Duodenal mucosa (tissue), 2 donors: Measurements from ENCODE around the gene TAF15.
A peak's percentile ranks its signal among the peaks of the same experiment; 100 is the strongest.

Experiments
- H3K27ac ChIP-seq: one replicate; pipeline ENCODE4 v1.7.0; 2013; ENCODE audit warnings: low read depth, low read length
- H3K27me3 ChIP-seq, 2 donors: one replicate each; pipeline ENCODE4 v1.7.0; 2013; ENCODE audit warnings: low read length in 2 of 2, control low read depth in 1 of 2; ENCODE audit not compliant: insufficient read depth in 2 of 2, control insufficient read depth in 1 of 2
- H3K36me3 ChIP-seq, 2 donors: one replicate each; pipeline ENCODE4 v1.7.0; 2013; ENCODE audit warnings: low read length in 2 of 2, control low read depth in 1 of 2; ENCODE audit not compliant: insufficient read depth in 2 of 2, control insufficient read depth in 1 of 2
- H3K4me1 ChIP-seq, 2 donors: one replicate each; pipeline ENCODE4 v1.7.0; 2013; ENCODE audit warnings: low read length in 2 of 2, control low read depth in 1 of 2; ENCODE audit not compliant: insufficient read depth in 2 of 2, control insufficient read depth in 1 of 2
- H3K4me3 ChIP-seq, 2 donors: one replicate each; pipeline ENCODE4 v1.7.0; 2013; ENCODE audit warnings: low read length in 2 of 2, low read depth in 1 of 2
- H3K9ac ChIP-seq, 2 donors: one replicate each; pipeline ENCODE4 v1.7.0; 2013; ENCODE audit warnings: low read length in 2 of 2, low read depth in 1 of 2
- H3K9me3 ChIP-seq, 2 donors: one replicate each; pipeline ENCODE4 v1.7.0; 2013; ENCODE audit warnings: low read length in 2 of 2, control low read depth in 1 of 2; ENCODE audit not compliant: control insufficient read depth in 1 of 2

Gene TAF15

DNA sequence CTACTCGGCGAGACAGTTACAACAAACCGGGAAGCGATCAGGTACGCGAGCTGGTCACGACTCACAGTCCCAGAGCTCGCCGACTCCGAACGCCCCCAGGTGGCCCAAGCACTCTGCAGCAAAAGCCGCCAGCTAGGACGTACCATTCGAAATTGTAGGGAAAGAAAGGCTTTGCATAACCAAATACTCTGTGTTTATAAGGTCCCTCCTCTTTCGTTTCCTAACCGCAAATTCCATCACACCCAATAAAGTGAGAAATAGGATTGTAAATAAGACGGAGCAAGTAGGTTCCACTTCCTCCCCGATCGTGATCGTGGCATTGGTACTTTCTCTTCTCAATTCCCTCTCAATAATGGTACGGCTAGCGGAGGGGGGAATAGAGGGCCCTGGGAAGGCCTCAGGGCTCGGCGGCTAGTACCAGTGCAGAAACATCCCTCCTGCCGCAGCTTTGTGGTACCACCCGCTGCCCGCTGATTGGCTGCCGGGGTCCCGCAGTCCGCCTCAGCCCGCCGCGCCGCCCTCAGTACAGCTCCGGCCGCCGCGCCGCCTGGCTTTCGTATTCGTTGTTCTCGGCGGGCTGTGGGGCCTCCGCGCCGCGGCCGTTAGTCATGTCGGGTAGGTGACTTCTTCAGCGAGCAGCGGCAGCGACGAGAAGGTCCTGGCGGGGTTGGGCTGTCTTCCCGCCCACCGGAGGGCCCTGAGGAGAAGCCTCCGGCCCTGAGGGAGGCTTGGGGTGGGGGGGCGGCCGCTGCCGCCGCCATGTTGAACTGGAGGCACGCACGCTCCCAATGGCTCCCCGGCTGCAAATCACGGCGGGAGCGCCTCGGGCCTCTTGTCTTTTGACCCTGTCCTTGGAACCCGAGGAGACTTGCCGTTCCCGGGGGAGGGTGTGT lies at the start of gene TAF15:
Gene TAF15, plus strand, starts transcription at position 523 of the 893 bp plus-strand sequence. Its CDS starts 86 bp downstream, at position 609.
- peak within 1 kb of the TSS; percentile 68 to 82 for H3K9ac ChIP-seq
- peaks cover 24 to 28% of the 10 kb centered on the region in 2 donors for H3K4me1 ChIP-seq
- H3K27ac ChIP-seq = peak within 1 kb of the TSS; percentile 95
- H3K27me3 ChIP-seq = no peaks in the 10 kb centered on the region
- H3K36me3 ChIP-seq = no peaks in the 10 kb centered on the region
- no peaks in the 10 kb centered on the region for H3K9me3 ChIP-seq
- H3K4me3 ChIP-seq = peak within 1 kb of the TSS; percentile 87 to 96

DNA sequence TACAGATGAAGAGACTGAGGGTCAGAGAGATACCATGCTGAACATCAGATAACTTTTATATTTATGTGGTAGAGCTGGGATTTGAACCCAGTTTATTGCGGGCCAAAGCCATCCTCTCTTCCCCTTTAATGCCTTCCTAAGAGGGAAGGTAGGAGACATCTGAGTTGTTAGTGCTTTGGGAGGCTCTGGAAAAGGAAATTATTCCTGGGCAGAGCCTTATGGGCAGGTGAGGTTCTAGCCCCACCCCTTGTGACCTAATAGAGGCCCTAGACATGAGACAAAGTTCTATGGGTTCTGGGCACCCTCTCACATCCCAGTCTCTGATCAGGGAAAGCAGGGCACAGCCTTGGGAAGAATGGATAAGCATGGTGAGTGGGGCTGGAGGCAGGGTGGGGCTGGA lies 48.7 kb upstream of the TAF15 start, which contains the start of gene C17orf50:
Gene C17orf50, plus strand, starts transcription at position 301 of the 400 bp plus-strand sequence. Its CDS starts 55 bp downstream, at position 356.
- Histone ChIP-seq H3K27me3 (no peaks in the 10 kb centered on the region), H3K4me3 (no peak within 1 kb of the TSS), H3K36me3 (no peaks in the 10 kb centered on the region), H3K9ac (no peak within 1 kb of the TSS), H3K9me3 (no peaks in the 10 kb centered on the region), H3K4me1 (peaks cover 4 to 7% of the 10 kb centered on the region in 2 donors), H3K27ac (no peak within 1 kb of the TSS)

- Histone ChIP-seq H3K9me3 (no peaks in the 10 kb centered on the region), H3K27ac (no peak overlapping the region), H3K4me1 (peaks cover 4 to 7% of the 10 kb centered on the region in 2 donors), H3K36me3 (no peaks in the 10 kb centered on the region), H3K4me3 (no peak overlapping the region), H3K9ac (no peak overlapping the region), H3K27me3 (no peaks in the 10 kb centered on the region)
Measured at GRCh38 chr17:35761601-35762000, 47.7 kb upstream of the TAF15 start.

GRCh38 chr17:35763767-35764122 lies 45.5 kb upstream of the TAF15 start:
- no peak overlapping the region for H3K27ac ChIP-seq
- H3K9ac ChIP-seq = peak overlapping the region in 1 of 2 donors; percentile 51
- peaks cover 15 to 18% of the 10 kb centered on the region in 2 donors for H3K4me1 ChIP-seq
- H3K9me3 ChIP-seq = no peaks in the 10 kb centered on the region
- no peaks in the 10 kb centered on the region for H3K27me3 ChIP-seq
- no peaks in the 10 kb centered on the region for H3K36me3 ChIP-seq
- peak overlapping the region; percentile 72 for H3K4me3 ChIP-seq

DNA sequence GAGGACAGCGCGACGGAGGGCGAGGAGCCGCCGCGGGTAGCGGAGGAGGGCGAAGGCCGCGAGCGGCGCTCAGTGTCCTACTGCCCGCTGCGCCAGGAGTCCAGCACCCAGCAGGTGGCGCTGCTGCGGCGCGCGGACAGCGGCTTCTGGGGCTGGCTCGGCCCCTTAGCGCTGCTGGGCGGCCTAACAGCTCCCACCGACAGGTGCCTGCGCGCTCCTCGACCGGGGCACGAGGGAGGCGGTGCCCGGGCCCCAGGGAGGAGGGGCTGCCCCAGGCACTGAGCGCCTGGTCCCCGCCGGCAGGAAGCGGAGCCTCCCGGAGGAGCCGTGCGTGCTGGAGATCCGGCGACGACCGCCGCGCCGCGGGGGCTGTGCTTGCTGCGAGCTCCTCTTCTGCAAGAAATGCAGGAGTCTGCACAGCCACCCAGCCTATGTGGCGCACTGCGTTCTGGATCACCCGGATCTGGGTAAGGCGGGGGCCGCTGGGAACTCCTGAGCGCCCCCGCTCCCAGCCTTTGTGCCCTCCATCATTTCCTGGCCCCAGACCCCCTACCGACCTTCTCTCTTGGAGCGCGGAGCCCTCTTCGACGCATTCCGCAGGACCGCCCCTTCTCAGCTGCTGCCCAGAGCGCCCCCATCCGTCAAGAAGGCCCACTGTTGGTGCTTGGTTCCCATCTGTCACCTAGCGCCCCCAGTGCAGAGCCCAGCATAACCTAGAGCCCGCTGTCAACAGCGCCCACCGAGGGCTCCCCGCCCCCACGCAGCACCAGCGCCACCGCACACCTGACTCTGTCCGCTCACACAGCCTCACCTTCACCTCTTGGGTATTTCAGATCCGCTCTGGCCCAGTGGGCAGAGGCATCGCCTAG lies 44.9 kb upstream of the TAF15 start:
- peak overlapping the region; percentile 42 to 56 for H3K9ac ChIP-seq
- H3K27ac ChIP-seq = no peak overlapping the region
- H3K4me1 ChIP-seq = peaks cover 21 to 24% of the 10 kb centered on the region in 2 donors
- H3K27me3 ChIP-seq = no peaks in the 10 kb centered on the region
- no peaks in the 10 kb centered on the region for H3K9me3 ChIP-seq
- peak overlapping the region; percentile 72 for H3K4me3 ChIP-seq
- no peaks in the 10 kb centered on the region for H3K36me3 ChIP-seq

DNA sequence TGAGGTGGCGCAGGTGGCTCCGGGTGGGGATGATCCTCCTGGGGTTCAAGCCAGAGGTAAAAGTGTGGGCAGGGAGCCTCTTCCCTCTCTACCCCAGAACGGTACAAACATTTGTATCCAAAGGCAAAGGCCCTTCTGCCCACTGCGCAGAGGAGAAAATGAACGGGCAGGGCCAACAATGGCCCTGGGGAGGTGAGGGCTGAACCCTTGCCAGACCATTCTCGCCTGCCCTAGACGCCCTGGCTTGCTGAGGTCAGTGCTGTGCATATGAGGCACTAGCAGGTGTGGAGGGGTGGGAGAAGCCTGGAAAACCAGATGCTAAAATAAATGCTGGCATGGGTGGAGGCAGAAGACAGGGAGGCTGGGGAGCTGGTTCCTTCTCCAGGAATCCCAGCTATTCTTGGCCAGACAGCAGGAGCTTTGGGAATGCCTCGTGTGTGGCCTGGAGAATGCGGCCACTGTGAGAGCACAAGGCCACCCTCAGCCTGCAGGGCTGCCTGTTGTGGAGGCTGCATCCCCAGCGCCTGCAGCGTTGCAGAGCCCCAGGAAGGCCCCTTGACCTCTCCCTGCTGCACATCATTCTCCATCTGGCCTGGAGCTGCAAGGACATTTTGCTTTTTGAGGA lies 44.1 kb upstream of the TAF15 start:
- peak overlapping the region in 1 of 2 donors; percentile 72 for H3K4me3 ChIP-seq
- no peaks in the 10 kb centered on the region for H3K27me3 ChIP-seq

GRCh38 chr17:35765756-35766488 lies 43.4 kb upstream of the TAF15 start:
- Histone ChIP-seq H3K9me3 (no peaks in the 10 kb centered on the region), H3K9ac (no peak overlapping the region), H3K4me3 (no peak overlapping the region), H3K36me3 (no peaks in the 10 kb centered on the region), H3K4me1 (peaks cover 23 to 29% of the 10 kb centered on the region in 2 donors), H3K27me3 (no peaks in the 10 kb centered on the region), H3K27ac (no peak overlapping the region)

More for the DNA sequence above, 44.1 kb upstream of the TAF15 start:
- Histone ChIP-seq H3K9me3 (no peaks in the 10 kb centered on the region), H3K27ac (no peak overlapping the region), H3K36me3 (no peaks in the 10 kb centered on the region), H3K4me1 (peaks cover 23 to 29% of the 10 kb centered on the region in 2 donors), H3K9ac (no peak overlapping the region)

DNA sequence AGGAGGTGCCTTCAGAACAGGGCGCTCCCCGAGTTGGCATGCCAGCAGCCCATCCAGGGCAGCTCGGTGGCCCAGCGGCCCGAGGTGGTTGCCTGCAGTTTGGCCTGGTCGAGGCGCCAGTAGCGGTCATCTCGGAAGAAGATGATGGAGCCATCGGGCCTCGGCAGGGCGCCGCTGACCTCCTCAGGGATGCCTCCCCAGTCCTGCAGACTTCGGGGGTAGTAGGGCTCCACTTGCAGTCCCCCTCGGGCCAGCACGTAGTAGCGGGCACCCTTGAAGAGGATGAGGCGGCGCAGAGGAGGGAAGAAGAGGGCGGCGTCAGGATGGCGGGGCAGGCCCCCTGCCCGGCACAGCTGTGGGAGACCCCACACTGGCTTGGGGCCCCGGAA lies 42.8 kb upstream of the TAF15 start:
- H3K4me3 ChIP-seq = no peak overlapping the region
- no peaks in the 10 kb centered on the region for H3K36me3 ChIP-seq
- H3K27ac ChIP-seq = no peak overlapping the region
- no peaks in the 10 kb centered on the region for H3K9me3 ChIP-seq
- H3K9ac ChIP-seq = no peak overlapping the region
- H3K27me3 ChIP-seq = no peaks in the 10 kb centered on the region
- H3K4me1 ChIP-seq = peaks cover 23 to 29% of the 10 kb centered on the region in 2 donors

- H3K9me3 ChIP-seq = no peaks in the 10 kb centered on the region
- H3K27me3 ChIP-seq = no peaks in the 10 kb centered on the region
- H3K27ac ChIP-seq = no peak overlapping the region
- H3K4me3 ChIP-seq = no peak overlapping the region
- H3K4me1 ChIP-seq = peaks cover 23 to 29% of the 10 kb centered on the region in 2 donors
- H3K9ac ChIP-seq = no peak overlapping the region
- H3K36me3 ChIP-seq = no peaks in the 10 kb centered on the region
Measured at GRCh38 chr17:35766903-35767510, 42.3 kb upstream of the TAF15 start.
